HG03558 (cell line): ENCODE results near the gene PYGO2.

Source experiments
- ATAC-seq: cut with Tn5 transposase; IDR thresholded peaks from one replicate; pipeline ENCODE4 v1.9.1; 2021; ENCODE audit warnings: moderate number of reproducible peaks; ENCODE audit not compliant: unreplicated experiment; ENCODE audit errors: extremely low read depth

PYGO2 gene

GRCh38 chr1:154961207-154962155 lies at the start of gene PYGO2:
Gene PYGO2 (minus strand): TSS chr1:154961782. CDS start chr1:154961576, 206 bp downstream.
- peak; percentile 36 for ATAC-seq

- no peak for ATAC-seq
Observed at GRCh38 chr1:155011004-155011416, 49.4 kb upstream of the PYGO2 start.

- ATAC-seq, result no peak
Observed at GRCh38 chr1:155010211-155010918, 48.8 kb upstream of the PYGO2 start.

GRCh38 chr1:155009742-155010141 lies 48.2 kb upstream of the PYGO2 start:
- no peak for ATAC-seq

GRCh38 chr1:155009221-155009711 lies 47.7 kb upstream of the PYGO2 start:
- no peak for ATAC-seq

- no peak for ATAC-seq
Observed at GRCh38 chr1:155008015-155008941, 46.7 kb upstream of the PYGO2 start.

- no peak for ATAC-seq
Observed at GRCh38 chr1:155007251-155007828, 45.8 kb upstream of the PYGO2 start.

- ATAC-seq, result no peak
Observed at GRCh38 chr1:155006601-155007101, 45.1 kb upstream of the PYGO2 start.

GRCh38 chr1:155005076-155006011 lies 43.8 kb upstream of the PYGO2 start:
- no peak for ATAC-seq

- no peak for ATAC-seq
Observed at GRCh38 chr1:155004352-155005075, 42.9 kb upstream of the PYGO2 start.

GRCh38 chr1:155003766-155004351 lies 42.3 kb upstream of the PYGO2 start:
- ATAC-seq, result no peak

GRCh38 chr1:155003227-155003765 lies 41.7 kb upstream of the PYGO2 start:
- no peak for ATAC-seq

- no peak for ATAC-seq
Observed at GRCh38 chr1:155002464-155003226, 41.1 kb upstream of the PYGO2 start, which contains the start of gene ZBTB7B. Gene ZBTB7B (plus strand): TSS chr1:155002802. CDS start chr1:155014661, 11,859 bp downstream.

- ATAC-seq, result no peak
Observed at GRCh38 chr1:155001675-155002463, 40.3 kb upstream of the PYGO2 start.

- no peak for ATAC-seq
Observed at GRCh38 chr1:155001425-155001674, 39.8 kb upstream of the PYGO2 start.
